HepG2 (cell line): Measurements from ENCODE around the gene CAMTA1. TPM values are rescaled to one million over a fixed set of nuclear protein-coding genes. Genes with fewer than 3 reads are reported as not detected.

Experiments
- ATAC-seq: fragments of 200-7000 bp; cut with Tn5 transposase; 3 replicates; pipeline ENCODE4 v1.9.1; 2020; ENCODE audit warnings: mild to moderate bottlenecking, moderate library complexity
- BruUV-seq: library from RNA; stranded (reverse); fragments of 400-500 nt; replicated peaks from 2 replicates; lab custom pipeline; 2021; lab: Mats Ljungman, UMichigan
- CTCF ChIA-PET: fragments of 300-600 bp; formaldehyde crosslinking; extraction: SDS; loops from one replicate; lab custom pipeline; 2021; ENCODE audit warnings: low total read pairs, inconsistent platforms, low intra/inter-chr PET ratio; lab: Yijun Ruan, JAX
- POLR2A ChIA-PET: fragments of 350-600 bp; sonication (Branson Sonifier 250); formaldehyde crosslinking; loops from one replicate; lab custom pipeline; 2020; ENCODE audit warnings: antibody characterized with exemption, inconsistent platforms; lab: Yijun Ruan, JAX
- DNase-seq: peaks from one replicate; pipeline ENCODE4 v3.0.0-alpha.2; 2015; ENCODE audit warnings: low spot score
- FAIRE-seq: peaks from 3 replicates; lab custom pipeline; 2011; peaks lifted over from hg19 to GRCh38; lab: Jason Lieb, UNC
- H2AFZ ChIP-seq: one replicate; pipeline ENCODE4 v1.6.1; 2011; ENCODE audit warnings: low read length, inconsistent platforms
- H3K27ac ChIP-seq: fragments of 300-600 bp; 3 replicates; pipeline ENCODE4 v1.8.0; 2011; ENCODE audit warnings: mixed run types, mild to moderate bottlenecking, mixed read lengths, low read length, inconsistent platforms; ENCODE audit not compliant: insufficient read depth; ENCODE audit errors: extremely low read length
- H3K27me3 ChIP-seq, 2 experiments: fragments of 200-600 bp in 1 of 2; 2 replicates in 1 of 2; 3 replicates in 1 of 2; pipeline versions ENCODE4 v1.6.0 to v1.8.0; 2011; ENCODE audit warnings: low read length in 2 of 2, mild to moderate bottlenecking in 2 of 2, moderate library complexity in 2 of 2, inconsistent platforms in 1 of 2; ENCODE audit not compliant: insufficient read depth in 2 of 2, control insufficient read depth in 1 of 2
- H3K36me3 ChIP-seq, 2 experiments: fragments of 200-600 bp in 1 of 2; replicated peaks in 1 of 2; 2 replicates in 1 of 2; 3 replicates in 1 of 2; pipeline versions ENCODE4 v1.5.1 to v1.8.0; 2011; ENCODE audit warnings: low read length in 2 of 2, inconsistent platforms in 1 of 2; ENCODE audit not compliant: insufficient read depth in 2 of 2, control insufficient read depth in 1 of 2
- H3K4me1 ChIP-seq: 2 replicates; pipeline ENCODE4 v1.5.1; 2012; ENCODE audit warnings: low read length, inconsistent platforms; ENCODE audit not compliant: insufficient read depth
- H3K4me2 ChIP-seq: 2 replicates; pipeline ENCODE4 v1.6.0; 2011; ENCODE audit warnings: low read depth, low read length, inconsistent platforms
- H3K4me3 ChIP-seq, 3 experiments: fragments of 200-600 bp in 1 of 3; sonication (generic), shearing (Covaris generic) in 1 of 3; replicated peaks in 1 of 3; 2 replicates each; pipeline ENCODE4 v1.5.1; 2011 to 2016; ENCODE audit warnings: low read length in 3 of 3, inconsistent platforms in 2 of 3, low read depth in 2 of 3, mild to moderate bottlenecking in 2 of 3, control low read depth in 1 of 3, mixed read lengths in 1 of 3; ENCODE audit not compliant: insufficient read depth in 1 of 3
- H3K79me2 ChIP-seq: one replicate; pipeline ENCODE4 v1.6.1; 2011; ENCODE audit warnings: low read length, inconsistent platforms; ENCODE audit not compliant: insufficient read depth
- H3K9ac ChIP-seq: 2 replicates; pipeline ENCODE4 v1.6.0; 2011; ENCODE audit warnings: mild to moderate bottlenecking, low read depth, low read length, inconsistent platforms; ENCODE audit not compliant: insufficient read depth
- H3K9me3 ChIP-seq: 2 replicates; pipeline ENCODE4 v1.5.1; 2012; ENCODE audit warnings: mild to moderate bottlenecking, low read length
- H4K20me1 ChIP-seq: 2 replicates; pipeline ENCODE4 v1.6.0; 2011; ENCODE audit warnings: inconsistent platforms, mild to moderate bottlenecking, low read length, moderate library complexity; ENCODE audit not compliant: insufficient read depth
- GPN1 ChIP-seq: sonication (generic); formaldehyde crosslinking; IDR thresholded peaks from 2 replicates; pipeline ENCODE4 v1.5.1; 2020; ENCODE audit warnings: missing genetic modification reagents, borderline replicate concordance
- JUN ChIP-seq: sonication (generic); formaldehyde crosslinking; IDR thresholded peaks from 2 replicates; pipeline ENCODE4 v1.4.0; 2020; ENCODE audit warnings: mild to moderate bottlenecking, missing genetic modification reagents
- KDM2A ChIP-seq: sonication (generic); formaldehyde crosslinking; IDR thresholded peaks from 2 replicates; pipeline ENCODE4 v1.4.0; 2020; ENCODE audit warnings: low read depth, missing genetic modification reagents, borderline replicate concordance
- TEAD3 ChIP-seq: optimal IDR thresholded peaks from 2 replicates; pipeline ENCODE3; 2016; ENCODE audit warnings: borderline replicate concordance
- ZFAT ChIP-seq: sonication (generic); formaldehyde crosslinking; conservative IDR thresholded peaks from 2 replicates; pipeline ENCODE4 v1.8.1; 2023; ENCODE audit warnings: missing genetic modification reagents, inconsistent platforms
- ZNF225 ChIP-seq: sonication (generic); formaldehyde crosslinking; IDR thresholded peaks from 2 replicates; pipeline ENCODE4 v1.4.0; 2020; ENCODE audit warnings: mild to moderate bottlenecking, missing genetic modification reagents
- WGBS: methylation state at CpG from one replicate; pipeline ENCODE4 v1.1.6; 2017; ENCODE audit warnings: low lambda C conversion rate; 5-methylcytosine and 5-hydroxymethylcytosine counted together
- in situ Hi-C: cut with HindIII; loops from 2 replicates; pipeline ENCODE4 v1.10.0; 2017; ENCODE audit warnings: low pct_unique_long_range_greater_than_20kb; ENCODE audit not compliant: extremely low pct_ligation_motif_present
- intact Hi-C: fragments of 100-400 bp; cut with micrococcal nuclease; formaldehyde crosslinking; loops from one replicate; pipeline ENCODE4 v1.10.0; 2022; ENCODE audit not compliant: unreplicated experiment
- polyA plus RNA-seq, 8 experiments: library from polyadenylated mRNA; depleted of rRNA in 3 of 8; stranded (reverse) in 7 of 8; unstranded in 1 of 8; fragments of >200 nt; fragmentation: Illumina TruSeq in 4 of 8; extraction: Trizol in 4 of 8; gene quantifications; 2 replicates each; pipeline versions ENCODE4 v1.2.1 to v1.2.3, GENCODE V29; 2011 to 2016; ENCODE audit warnings: low read depth in 4 of 8, missing spikeins in 1 of 8, mixed read lengths in 1 of 8; ENCODE audit not compliant: insufficient read depth in 1 of 8
- total RNA-seq, 5 experiments: library from RNA; depleted of rRNA; stranded (reverse); fragments of >200 nt; fragmentation: Illumina TruSeq; extraction: Trizol; gene quantifications; 2 replicates each; pipeline ENCODE4 v1.2.3, GENCODE V29; 2016; ENCODE audit warnings: low read depth in 1 of 5
- TF ChIP-seq, protein P1 (sequence below): sonication (generic); formaldehyde crosslinking; IDR thresholded peaks from 2 replicates; pipeline ENCODE4 v1.5.1; 2020; ENCODE audit warnings: mild to moderate bottlenecking, missing genetic modification reagents
- TF ChIP-seq, protein P2 (sequence below): sonication (generic); formaldehyde crosslinking; conservative IDR thresholded peaks from 2 replicates; pipeline ENCODE4 v1.4.0; 2020; ENCODE audit warnings: missing genetic modification reagents

Gene CAMTA1
- total and polyA plus RNA-seq, 2 of the 13 experiments (the other 11 are each of a cell fraction or from before 2014, with no cell fraction given) = 25.0 to 36.4 TPM

DNA sequence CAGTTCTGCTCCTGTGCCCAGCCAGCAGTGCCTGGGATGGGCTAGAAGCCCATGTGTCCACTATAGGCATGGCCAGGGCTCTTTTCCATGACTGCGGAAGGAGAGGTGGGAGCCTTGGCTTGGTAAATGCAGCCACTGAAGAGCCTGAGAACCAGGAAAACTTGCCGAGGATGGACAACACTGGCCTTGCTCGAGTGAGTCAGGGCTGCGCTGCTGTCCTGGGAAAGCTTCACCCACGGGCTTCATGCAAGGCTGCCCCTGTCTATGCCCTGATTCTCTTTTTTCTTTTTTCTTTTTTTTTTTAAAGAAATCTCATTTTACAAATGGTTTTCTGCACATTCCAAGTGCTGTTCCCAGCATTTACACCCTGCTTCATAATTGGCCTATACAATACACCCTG is 156.5 kb downstream of the CAMTA1 start:
- Histone ChIP-seq H3K9me3 (no peaks in the 10 kb centered on the region), H3K4me3 (no peak overlapping the region), H3K27me3 (peaks cover 0 to 5% of the 10 kb centered on the region in 2 experiments; a peak in 2 of 5 replicates), H4K20me1 (no peaks in the 10 kb centered on the region), H3K36me3 (no peaks in the 10 kb centered on the region), H2AFZ (no peak overlapping the region), H3K4me2 (no peak overlapping the region), H3K9ac (no peak overlapping the region), H3K4me1 (no peaks in the 10 kb centered on the region), H3K79me2 (no peaks in the 10 kb centered on the region), H3K27ac (no peak overlapping the region)
- CTCF ChIA-PET = no interaction called here
- TF ChIP-seq KDM2A (CRISPR knock-in tag) (no peak), ZFAT (CRISPR knock-in tag) (no peak), JUN (CRISPR knock-in tag) (no peak), GPN1 (no peak), TEAD3 (CRISPR knock-in tag) (no peak), ZNF225 (no peak)
- TF ChIP-seq, protein P1, sequence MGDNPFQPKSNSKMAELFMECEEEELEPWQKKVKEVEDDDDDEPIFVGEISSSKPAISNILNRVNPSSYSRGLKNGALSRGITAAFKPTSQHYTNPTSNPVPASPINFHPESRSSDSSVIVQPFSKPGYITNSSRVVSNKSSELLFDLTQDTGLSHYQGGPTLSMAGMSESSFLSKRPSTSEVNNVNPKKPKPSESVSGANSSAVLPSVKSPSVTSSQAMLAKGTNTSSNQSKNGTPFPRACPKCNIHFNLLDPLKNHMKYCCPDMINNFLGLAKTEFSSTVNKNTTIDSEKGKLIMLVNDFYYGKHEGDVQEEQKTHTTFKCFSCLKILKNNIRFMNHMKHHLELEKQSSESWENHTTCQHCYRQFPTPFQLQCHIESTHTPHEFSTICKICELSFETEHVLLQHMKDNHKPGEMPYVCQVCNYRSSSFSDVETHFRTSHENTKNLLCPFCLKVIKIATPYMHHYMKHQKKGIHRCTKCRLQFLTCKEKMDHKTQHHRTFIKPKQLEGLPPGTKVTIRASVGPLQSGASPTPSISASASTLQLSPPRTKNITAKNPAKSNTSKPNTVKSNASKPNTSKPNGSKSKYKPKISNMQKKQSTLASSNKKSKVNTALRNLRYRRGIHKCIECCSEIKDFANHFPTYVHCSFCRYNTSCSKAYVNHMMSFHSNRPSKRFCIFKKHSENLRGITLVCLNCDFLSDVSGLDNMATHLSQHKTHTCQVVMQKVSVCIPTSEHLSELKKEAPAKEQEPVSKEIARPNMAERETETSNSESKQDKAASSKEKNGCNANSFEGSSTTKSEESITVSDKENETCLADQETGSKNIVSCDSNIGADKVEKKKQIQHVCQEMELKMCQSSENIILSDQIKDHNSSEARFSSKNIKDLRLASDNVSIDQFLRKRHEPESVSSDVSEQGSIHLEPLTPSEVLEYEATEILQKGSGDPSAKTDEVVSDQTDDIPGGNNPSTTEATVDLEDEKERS (CRISPR knock-in tag) = no peak
- TF ChIP-seq, protein P2, sequence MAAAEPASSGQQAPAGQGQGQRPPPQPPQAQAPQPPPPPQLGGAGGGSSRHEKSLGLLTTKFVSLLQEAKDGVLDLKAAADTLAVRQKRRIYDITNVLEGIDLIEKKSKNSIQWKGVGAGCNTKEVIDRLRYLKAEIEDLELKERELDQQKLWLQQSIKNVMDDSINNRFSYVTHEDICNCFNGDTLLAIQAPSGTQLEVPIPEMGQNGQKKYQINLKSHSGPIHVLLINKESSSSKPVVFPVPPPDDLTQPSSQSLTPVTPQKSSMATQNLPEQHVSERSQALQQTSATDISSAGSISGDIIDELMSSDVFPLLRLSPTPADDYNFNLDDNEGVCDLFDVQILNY (CRISPR knock-in tag) = no peak
- no TSS peak for BruUV-seq
- in situ Hi-C loops (no loop called here), intact Hi-C loops (no loop called here)
- no peak for ATAC-seq
- 53% methylated on average over 4 of the region's 5 CpGs for WGBS
- POLR2A ChIA-PET = no interaction called here
- DNase-seq = no peak
- no peak for FAIRE-seq
